Measurements from ENCODE around the gene TERB1.

TERB1 gene

GRCh38 chr16:66824006-66824405 lies 22.6 kb upstream of the TERB1 start:
- H3K9ac ChIP-seq, result no peak overlapping the region
- no peak overlapping the region for H3K4me2 ChIP-seq
- no peak overlapping the region for H3K27ac ChIP-seq
- H3K4me1 ChIP-seq (ENCODE audit: low read depth, poor library complexity, severe bottlenecking), result peaks cover 3% of the 10 kb centered on the region
- no peak overlapping the region for H2AFZ ChIP-seq (ENCODE audit: low read depth)
- H4K20me1 ChIP-seq (ENCODE audit: insufficient read depth), result no peaks in the 10 kb centered on the region
- TF ChIP-seq CTCF (conservative IDR thresholded peaks at IDR 0.05; ENCODE audit: low read depth, low read length), result no peak
- peaks cover 24% of the 10 kb centered on the region; the same call in 1 of the 2 replicates for H3K79me2 ChIP-seq (ENCODE audit: insufficient read depth, low read depth)
- peaks cover 9% of the 10 kb centered on the region; the same call in 1 of the 2 replicates for H3K36me3 ChIP-seq (ENCODE audit: insufficient read depth)
- no peaks in the 10 kb centered on the region for H3K27me3 ChIP-seq (ENCODE audit: insufficient read depth, low read depth)
- H3K4me3 ChIP-seq (IDR thresholded peaks at IDR 0.05; ENCODE audit: insufficient read depth, low read depth, low read length), result no peak overlapping the region

GRCh38 chr16:66814734-66815133 lies 13.3 kb upstream of the TERB1 start:
- H3K27ac ChIP-seq, result no peak overlapping the region
- no peak overlapping the region for H2AFZ ChIP-seq (ENCODE audit: low read depth)
- H3K27me3 ChIP-seq (ENCODE audit: insufficient read depth, low read depth), result no peaks in the 10 kb centered on the region
- no peak overlapping the region for H3K4me2 ChIP-seq
- H3K4me1 ChIP-seq (ENCODE audit: low read depth, poor library complexity, severe bottlenecking), result no peaks in the 10 kb centered on the region
- H3K36me3 ChIP-seq (ENCODE audit: insufficient read depth), result peaks cover 2% of the 10 kb centered on the region; the same call in 1 of the 2 replicates
- H3K4me3 ChIP-seq (IDR thresholded peaks at IDR 0.05; ENCODE audit: insufficient read depth, low read depth, low read length), result no peak overlapping the region
- no peaks in the 10 kb centered on the region for H3K79me2 ChIP-seq (ENCODE audit: insufficient read depth, low read depth)
- H3K9ac ChIP-seq, result no peak overlapping the region
- no peak for TF ChIP-seq CTCF (conservative IDR thresholded peaks at IDR 0.05; ENCODE audit: low read depth, low read length)
- H4K20me1 ChIP-seq (ENCODE audit: insufficient read depth), result no peaks in the 10 kb centered on the region

- Histone ChIP-seq H3K4me3 (IDR thresholded peaks at IDR 0.05; ENCODE audit: insufficient read depth, low read depth, low read length) (no peak overlapping the region), H3K27me3 (ENCODE audit: insufficient read depth, low read depth) (no peaks in the 10 kb centered on the region), H4K20me1 (ENCODE audit: insufficient read depth) (no peaks in the 10 kb centered on the region), H3K4me2 (no peak overlapping the region), H3K36me3 (ENCODE audit: insufficient read depth) (0 out of 2 replicates have a peak, but pooled peaks cover 2% of the 10 kb centered on the region), H3K27ac (no peak overlapping the region), H3K79me2 (ENCODE audit: insufficient read depth, low read depth) (no peaks in the 10 kb centered on the region), H3K9ac (no peak overlapping the region), H3K4me1 (ENCODE audit: low read depth, poor library complexity, severe bottlenecking) (no peaks in the 10 kb centered on the region), H2AFZ (ENCODE audit: low read depth) (no peak overlapping the region)
- TF ChIP-seq CTCF (conservative IDR thresholded peaks at IDR 0.05; ENCODE audit: low read depth, low read length), result no peak
Measured at GRCh38 chr16:66811043-66811442, 9.7 kb upstream of the TERB1 start.

- no peak for TF ChIP-seq CTCF (conservative IDR thresholded peaks at IDR 0.05; ENCODE audit: low read depth, low read length)
- no peak overlapping the region for H2AFZ ChIP-seq (ENCODE audit: low read depth)
- H3K4me1 ChIP-seq (ENCODE audit: low read depth, poor library complexity, severe bottlenecking), result no peaks in the 10 kb centered on the region
- 0 out of 2 replicates have a peak, but pooled peaks cover 2% of the 10 kb centered on the region for H3K36me3 ChIP-seq (ENCODE audit: insufficient read depth)
- H3K4me3 ChIP-seq (IDR thresholded peaks at IDR 0.05; ENCODE audit: insufficient read depth, low read depth, low read length), result no peak overlapping the region
- no peak overlapping the region for H3K4me2 ChIP-seq
- H4K20me1 ChIP-seq (ENCODE audit: insufficient read depth), result no peaks in the 10 kb centered on the region
- no peak overlapping the region for H3K27ac ChIP-seq
- no peak overlapping the region for H3K9ac ChIP-seq
- no peaks in the 10 kb centered on the region for H3K79me2 ChIP-seq (ENCODE audit: insufficient read depth, low read depth)
- no peaks in the 10 kb centered on the region for H3K27me3 ChIP-seq (ENCODE audit: insufficient read depth, low read depth)
Measured at GRCh38 chr16:66810391-66810790, 9.0 kb upstream of the TERB1 start.

Measured in KMS-11 (cell line).